WTC11 (cell line): ENCODE data around the gene SERPINE2.

Experiments used
- CTCF ChIP-seq: fragments of 200-600 bp; IDR thresholded peaks from 2 replicates; pipeline ENCODE4 v1.8.0; 2022; ENCODE audit warnings: antibody characterized with exemption
- ELF4 ChIP-seq: sonication (generic); formaldehyde crosslinking; IDR thresholded peaks from 2 replicates; pipeline ENCODE4 v1.8.1; 2022; ENCODE audit warnings: low read depth, mild to moderate bottlenecking, moderate library complexity, missing genetic modification reagents
- MAX ChIP-seq: sonication (generic); formaldehyde crosslinking; IDR thresholded peaks from 2 replicates; pipeline ENCODE4 v1.8.0; 2022; ENCODE audit warnings: mild to moderate bottlenecking, missing genetic modification reagents
- NFATC4 ChIP-seq: fragments of 250-450 bp; sonication (Bioruptor Pico); IDR thresholded peaks from 2 replicates; pipeline ENCODE4 v1.9.0; 2021; ENCODE audit warnings: mild to moderate bottlenecking
- ZNF121 ChIP-seq: sonication (generic); formaldehyde crosslinking; IDR thresholded peaks from 2 replicates; pipeline ENCODE4 v1.8.0; 2023; ENCODE audit warnings: missing genetic modification reagents
- ZNF263 ChIP-seq: sonication (generic); formaldehyde crosslinking; IDR thresholded peaks from 2 replicates; pipeline ENCODE4 v1.8.1; 2022; ENCODE audit warnings: low read depth, mild to moderate bottlenecking, moderate library complexity, missing genetic modification reagents

GRCh38 chr2:224008702-224009261 is 30.3 kb downstream of the SERPINE2 start:
- TF ChIP-seq MAX (CRISPR knock-in tag): no peak
- no peak for TF ChIP-seq ELF4 (CRISPR knock-in tag)
- TF ChIP-seq CTCF: no peak
- TF ChIP-seq ZNF121 (CRISPR knock-in tag): no peak
- no peak for TF ChIP-seq ZNF263 (CRISPR knock-in tag)
- no peak for TF ChIP-seq NFATC4
